Measurements from ENCODE around the gene MYOCOS.

GRCh38 chr1:171643156-171643555 is 21.1 kb downstream of the MYOCOS start:
- TF ChIP-seq, protein P1, sequence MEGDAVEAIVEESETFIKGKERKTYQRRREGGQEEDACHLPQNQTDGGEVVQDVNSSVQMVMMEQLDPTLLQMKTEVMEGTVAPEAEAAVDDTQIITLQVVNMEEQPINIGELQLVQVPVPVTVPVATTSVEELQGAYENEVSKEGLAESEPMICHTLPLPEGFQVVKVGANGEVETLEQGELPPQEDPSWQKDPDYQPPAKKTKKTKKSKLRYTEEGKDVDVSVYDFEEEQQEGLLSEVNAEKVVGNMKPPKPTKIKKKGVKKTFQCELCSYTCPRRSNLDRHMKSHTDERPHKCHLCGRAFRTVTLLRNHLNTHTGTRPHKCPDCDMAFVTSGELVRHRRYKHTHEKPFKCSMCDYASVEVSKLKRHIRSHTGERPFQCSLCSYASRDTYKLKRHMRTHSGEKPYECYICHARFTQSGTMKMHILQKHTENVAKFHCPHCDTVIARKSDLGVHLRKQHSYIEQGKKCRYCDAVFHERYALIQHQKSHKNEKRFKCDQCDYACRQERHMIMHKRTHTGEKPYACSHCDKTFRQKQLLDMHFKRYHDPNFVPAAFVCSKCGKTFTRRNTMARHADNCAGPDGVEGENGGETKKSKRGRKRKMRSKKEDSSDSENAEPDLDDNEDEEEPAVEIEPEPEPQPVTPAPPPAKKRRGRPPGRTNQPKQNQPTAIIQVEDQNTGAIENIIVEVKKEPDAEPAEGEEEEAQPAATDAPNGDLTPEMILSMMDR (IDR thresholded peaks at IDR 0.05) = no peak
- no peak for TF ChIP-seq POLR2AphosphoS5 (IDR thresholded peaks at IDR 0.05)
